ENCODE results near the gene DNAJC8.

Gene DNAJC8

GRCh38 chr1:28249013-28249865 is 16.4 kb upstream of the DNAJC8 start:
- DNase-seq = peak in 1 of 2 experiments; percentile 31

DNA sequence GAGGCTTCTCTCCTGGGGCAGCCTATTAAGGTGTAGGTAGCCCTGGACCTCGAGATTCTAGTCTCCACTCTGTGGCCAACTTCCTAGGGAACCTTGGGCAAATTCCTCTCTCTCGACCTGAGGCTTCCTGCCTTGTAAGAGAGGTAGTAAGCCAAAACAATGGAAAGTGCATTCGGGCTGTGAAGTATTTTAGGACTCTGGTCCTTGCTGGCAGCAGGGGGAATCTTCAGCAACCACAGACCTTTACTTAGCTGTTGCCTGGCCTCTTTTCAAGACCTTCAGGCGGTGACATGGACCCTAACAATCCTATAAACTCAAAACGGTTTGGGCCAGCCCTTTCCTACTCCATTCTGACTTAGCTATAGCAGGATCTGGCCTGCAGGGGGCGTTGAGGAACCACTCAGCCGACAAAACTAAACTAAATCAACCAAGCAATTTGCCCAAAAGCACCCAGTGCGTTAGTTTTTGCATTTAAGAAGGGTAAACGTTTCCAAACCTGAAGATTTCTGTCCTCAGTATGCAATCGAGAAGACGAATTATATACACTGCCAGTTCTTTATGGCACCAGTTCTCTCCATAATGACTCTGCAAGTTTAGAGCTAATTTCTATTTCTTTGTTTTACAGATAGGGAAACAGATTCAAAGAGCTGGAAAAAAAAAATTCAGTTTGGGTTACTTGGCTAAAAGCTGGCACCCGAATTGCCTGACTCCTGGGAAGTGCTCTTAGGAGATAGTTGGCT is 15.6 kb upstream of the DNAJC8 start:
- DNase-seq = peak; percentile 68 to 73

DNA sequence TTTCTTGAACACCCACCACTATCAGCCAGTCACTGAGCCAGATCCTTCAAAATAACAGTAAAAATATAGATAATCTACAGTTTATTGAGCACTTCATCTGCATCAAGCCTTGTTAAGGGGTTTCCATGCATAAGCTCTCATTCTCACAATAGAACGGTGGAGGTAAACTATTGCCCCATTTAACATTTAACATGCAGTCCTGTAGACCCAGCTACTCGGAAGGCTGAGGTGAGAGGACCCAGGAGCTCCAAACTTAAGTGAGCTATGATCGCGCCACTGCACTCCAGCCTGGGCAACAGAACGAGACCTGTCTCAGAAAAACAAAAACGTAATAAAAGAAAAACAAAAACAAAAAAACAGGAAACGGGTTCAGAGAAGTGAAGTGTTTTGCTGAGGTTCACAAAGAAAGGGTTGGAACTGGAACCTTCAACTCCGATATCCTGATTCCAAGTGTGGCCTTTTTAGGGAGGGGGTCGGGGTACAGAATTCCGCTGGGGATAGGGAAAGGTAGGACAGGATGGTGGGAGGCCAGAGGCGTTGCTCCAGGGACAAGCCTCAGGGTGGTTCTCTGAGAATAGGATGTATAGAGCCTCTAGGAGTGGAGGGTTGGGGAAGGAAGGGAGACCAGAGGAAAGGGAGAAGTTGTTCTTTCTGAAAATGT is 14.9 kb upstream of the DNAJC8 start:
- DNase-seq = no peak

- DNase-seq = no peak
These were observed 13.6 kb upstream of the DNAJC8 start for GRCh38 chr1:28246427-28246832.

GRCh38 chr1:28244549-28245251 is 11.9 kb upstream of the DNAJC8 start:
- no peak for DNase-seq

GRCh38 chr1:28243685-28244311 is 11.0 kb upstream of the DNAJC8 start:
- no peak for DNase-seq

DNA sequence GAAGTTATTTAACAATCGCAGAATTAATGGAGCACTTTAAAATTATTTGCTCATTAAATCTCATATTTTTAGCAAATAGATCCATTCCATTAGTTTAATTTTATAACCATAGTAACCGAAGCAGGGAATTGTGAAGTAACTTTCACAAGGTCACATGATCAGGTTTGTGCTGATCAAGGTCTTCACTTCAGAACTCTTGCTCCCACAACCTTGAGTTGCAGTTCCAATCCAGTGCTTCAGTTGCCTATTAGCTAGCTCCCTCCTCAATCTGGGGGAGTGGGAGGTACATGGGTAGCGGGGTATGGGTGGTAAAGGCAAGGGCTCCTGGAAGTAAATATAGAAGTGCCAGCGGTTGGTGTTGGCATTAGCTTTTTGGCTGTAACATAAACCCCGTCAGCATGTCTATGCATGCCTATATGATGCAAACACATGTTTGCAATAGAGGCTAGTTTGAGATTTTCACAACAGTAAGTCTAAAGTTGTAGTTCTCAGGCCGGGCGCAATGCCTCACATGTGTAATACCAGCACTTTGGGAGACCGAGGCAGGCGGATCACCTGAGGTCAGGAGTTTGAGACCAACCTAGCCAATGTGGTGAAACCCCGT is 8.9 kb upstream of the DNAJC8 start:
- no peak for DNase-seq

GRCh38 chr1:28240024-28240423 is 7.2 kb upstream of the DNAJC8 start:
- no peak for DNase-seq

DNA sequence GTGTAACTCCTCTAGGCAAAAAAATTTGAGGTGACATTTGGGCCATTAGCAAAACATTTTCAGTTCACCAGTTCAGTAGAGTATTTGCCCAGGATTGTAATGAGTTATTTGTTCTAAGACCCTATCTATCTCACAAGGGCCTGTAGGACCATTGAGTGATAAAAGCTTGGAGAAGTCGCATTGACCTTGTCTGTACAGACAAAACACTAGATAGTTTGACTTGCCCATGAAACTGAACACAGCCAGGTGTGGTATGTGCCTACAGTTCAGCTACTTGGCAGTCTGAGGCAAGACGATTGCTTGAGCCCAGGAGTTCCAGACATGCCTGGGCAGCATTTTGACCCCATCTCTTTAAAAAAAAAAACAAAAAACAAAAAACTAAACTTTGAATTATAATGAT is 6.2 kb upstream of the DNAJC8 start:
- no peak for DNase-seq

DNA sequence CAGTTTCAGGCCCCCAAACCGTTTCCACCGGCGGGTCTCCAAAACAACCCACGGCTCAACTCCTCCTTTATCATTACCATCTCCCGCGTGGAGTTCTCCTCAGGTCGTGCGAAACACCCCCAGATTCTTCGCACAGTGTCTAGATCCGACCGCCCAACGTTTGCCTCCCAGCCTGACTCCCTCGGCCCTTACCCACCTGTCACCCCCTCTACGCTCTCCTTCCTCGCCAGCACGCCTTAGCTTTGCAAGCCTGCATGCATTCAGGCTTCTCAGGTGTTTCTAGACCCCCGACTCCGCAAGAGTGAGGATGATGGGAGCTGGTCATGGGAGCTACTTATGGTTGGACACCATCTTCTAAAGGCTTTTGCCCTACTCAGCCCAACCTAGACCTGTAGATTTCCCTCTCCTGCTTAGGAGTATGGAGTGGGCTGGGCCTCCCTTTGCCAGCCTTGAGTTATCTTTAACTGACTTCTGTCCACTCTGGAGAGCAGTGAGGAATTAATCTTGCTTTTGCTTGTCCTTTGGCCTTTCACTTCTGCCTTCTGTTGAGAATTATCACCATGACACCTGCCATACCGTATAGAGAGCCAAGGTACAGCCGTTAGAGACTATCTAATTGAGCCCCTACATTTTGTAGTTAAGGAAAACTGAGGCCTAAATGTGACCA is 4.0 kb upstream of the DNAJC8 start:
- DNase-seq = no peak

- DNase-seq = peak; percentile 89 to 94
These were observed 3.2 kb upstream of the DNAJC8 start, which contains the start of gene ATP5IF1 for GRCh38 chr1:28235755-28236655. ATP5IF1 (plus strand) TSS chr1:28236124; CDS start chr1:28236184, 60 bp downstream.

- no peak for DNase-seq
These were observed 406 bp upstream of the DNAJC8 start for GRCh38 chr1:28233264-28233606.

GRCh38 chr1:28229996-28230395 is 2.8 kb downstream of the DNAJC8 start:
- DNase-seq = no peak

DNA sequence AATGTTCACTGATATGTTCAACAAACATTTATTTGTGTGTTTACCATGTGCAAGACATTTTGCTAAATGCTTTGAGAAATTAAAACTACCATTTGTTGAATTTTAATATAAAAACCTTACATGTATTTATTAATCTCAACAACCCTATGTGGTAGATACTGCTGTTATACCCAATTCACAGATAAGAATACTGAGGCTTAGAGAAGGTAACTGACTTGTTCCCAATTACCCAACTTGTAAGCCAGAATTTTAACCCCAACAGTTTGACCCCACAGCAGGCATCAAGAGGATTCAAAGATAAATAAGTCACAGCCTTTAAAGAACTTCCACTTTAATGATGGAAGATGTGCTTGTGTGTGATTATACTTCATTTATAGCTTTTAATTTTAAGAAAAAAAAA is 3.7 kb downstream of the DNAJC8 start:
- DNase-seq = no peak

DNA sequence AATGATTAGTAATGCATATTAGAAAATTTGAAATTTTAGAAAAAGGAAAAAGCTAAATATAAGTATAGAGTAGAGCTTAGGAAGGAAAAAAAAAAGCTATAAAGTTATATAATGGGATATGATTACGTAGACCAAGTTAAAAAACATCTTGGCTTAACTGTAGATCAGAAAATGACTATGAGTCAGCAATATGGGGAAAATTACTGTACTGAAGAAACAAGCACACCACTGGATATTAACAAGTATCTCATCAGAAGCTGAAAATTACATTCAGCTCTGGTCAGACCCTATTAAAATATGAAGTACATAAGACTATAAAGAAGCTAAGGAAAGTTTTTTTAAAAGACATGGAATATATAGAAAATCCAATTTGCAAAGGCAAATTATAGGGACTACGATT is 19.5 kb downstream of the DNAJC8 start:
- DNase-seq = no peak

- DNase-seq = no peak
These were observed 23.1 kb downstream of the DNAJC8 start for GRCh38 chr1:28209700-28210099.

GRCh38 chr1:28208818-28209441 is 23.9 kb downstream of the DNAJC8 start:
- DNase-seq = peak; percentile 32 to 51

DNA sequence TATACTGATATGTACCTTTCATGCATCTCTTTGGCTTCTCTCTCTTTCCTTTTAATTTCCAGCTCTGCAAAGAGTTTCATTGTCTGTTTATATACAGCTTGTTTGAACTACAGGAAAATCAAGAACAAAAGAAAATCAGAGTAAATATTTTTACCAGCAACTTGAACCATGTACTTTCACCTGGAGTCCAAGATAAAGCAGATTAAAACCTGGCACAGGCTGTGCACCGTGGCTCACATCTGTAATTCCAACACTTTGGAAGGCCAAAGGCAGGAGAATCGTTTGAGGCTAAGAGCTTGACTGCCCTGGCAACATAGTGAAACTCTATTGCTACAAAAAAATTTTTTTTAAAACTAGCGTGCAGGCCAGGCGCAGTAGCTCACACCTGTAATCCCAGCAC is 27.6 kb downstream of the DNAJC8 start:
- no peak for DNase-seq

DNA sequence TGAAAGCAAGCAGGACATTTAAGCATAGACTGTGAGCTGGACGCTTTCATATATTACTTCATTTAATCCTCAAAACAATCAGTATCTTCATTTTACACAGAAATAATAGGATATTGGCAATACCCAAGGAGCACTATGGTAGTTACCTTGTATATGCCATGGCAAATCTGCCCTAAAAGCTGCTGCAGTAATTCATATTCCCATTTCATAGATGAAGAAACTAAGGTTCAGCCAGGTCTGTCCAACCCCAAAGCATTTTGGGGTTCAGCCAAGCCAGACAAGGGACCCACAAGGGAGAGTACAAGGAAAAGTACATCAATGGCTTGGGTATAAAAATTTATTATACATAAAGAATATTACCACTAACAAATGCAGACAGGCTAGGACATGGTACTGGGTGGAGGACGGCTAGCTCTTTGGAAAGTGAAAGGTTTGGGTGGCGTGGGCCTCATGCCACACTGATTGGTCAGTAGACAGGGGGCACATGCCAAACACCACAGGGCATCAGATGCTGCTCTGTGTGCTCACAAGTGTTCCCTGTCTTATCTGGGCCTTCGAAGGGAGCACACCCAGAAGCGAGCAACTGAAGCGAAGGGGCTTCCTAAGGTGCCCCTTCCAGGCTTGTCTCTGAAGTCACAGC is 32.5 kb downstream of the DNAJC8 start:
- DNase-seq = no peak

Data from stimulated activated CD4-positive, alpha-beta T cell treated with anti-CD3 and anti-CD28 coated beads, Interleukin-4, amount 100 ng/mL, for 4 hours (primary cell).